ENCODE data around the gene PF4V1. TPM values are rescaled to one million over a fixed set of nuclear protein-coding genes. Genes with fewer than 3 reads are reported as not detected.

The PF4V1 gene
- total RNA-seq, 1 experiment from 2014 or later: not detected

- no peaks in the 10 kb centered on the region for H3K27me3 Mint-ChIP-seq (ENCODE audit: unreplicated experiment)
- CTCF ChIA-PET: interaction anchor here (0.6 to 1.0 kb wide), 4 partner anchors 9 to 168 kb away, joined by 3 read pairs; no protein-coding TSS in a partner anchor
- no peak overlapping the region for H3K4me3 Mint-ChIP-seq (ENCODE audit: low read depth, unreplicated experiment)
- H3K36me3 Mint-ChIP-seq (ENCODE audit: insufficient read depth, unreplicated experiment): no peaks in the 10 kb centered on the region
- DNase-seq: no peak
- no peak overlapping the region for H3K27ac Mint-ChIP-seq (ENCODE audit: unreplicated experiment)
- no peaks in the 10 kb centered on the region for H3K4me1 Mint-ChIP-seq (ENCODE audit: low read depth, unreplicated experiment)
- intact Hi-C loops (cut with micrococcal nuclease; ENCODE audit: unreplicated experiment): no loop called here
- no TSS peak for BruUV-seq (replicated peaks)
- TF ChIP-seq CTCF (IDR thresholded peaks at IDR 0.05; ENCODE audit: unreplicated experiment): no peak
- H3K9me3 Mint-ChIP-seq (ENCODE audit: low read depth, unreplicated experiment): no peaks in the 10 kb centered on the region
Observed at GRCh38 chr4:73855406-73855805, 2.3 kb downstream of the PF4V1 start.

- BruUV-seq (replicated peaks): no TSS peak
- CTCF ChIA-PET: interaction anchor here (0.7 to 1.0 kb wide), 2 partner anchors 8 to 434 kb away, joined by 3 to 5 read pairs; no protein-coding TSS in a partner anchor
- no peaks in the 10 kb centered on the region for H3K27me3 Mint-ChIP-seq (ENCODE audit: unreplicated experiment)
- intact Hi-C loops (cut with micrococcal nuclease; ENCODE audit: unreplicated experiment): no loop called here
- no peak for TF ChIP-seq CTCF (IDR thresholded peaks at IDR 0.05; ENCODE audit: unreplicated experiment)
- no peaks in the 10 kb centered on the region for H3K4me1 Mint-ChIP-seq (ENCODE audit: low read depth, unreplicated experiment)
- DNase-seq: no peak
- H3K27ac Mint-ChIP-seq (ENCODE audit: unreplicated experiment): no peak overlapping the region
- no peaks in the 10 kb centered on the region for H3K9me3 Mint-ChIP-seq (ENCODE audit: low read depth, unreplicated experiment)
- no peak overlapping the region for H3K4me3 Mint-ChIP-seq (ENCODE audit: low read depth, unreplicated experiment)
- no peaks in the 10 kb centered on the region for H3K36me3 Mint-ChIP-seq (ENCODE audit: insufficient read depth, unreplicated experiment)
Observed at GRCh38 chr4:73856518-73856917, 3.4 kb downstream of the PF4V1 start.

- Mint-ChIP-seq H3K36me3 (ENCODE audit: insufficient read depth, unreplicated experiment) (no peaks in the 10 kb centered on the region), H3K4me3 (ENCODE audit: low read depth, unreplicated experiment) (no peak overlapping the region), H3K4me1 (ENCODE audit: low read depth, unreplicated experiment) (no peaks in the 10 kb centered on the region), H3K27me3 (ENCODE audit: unreplicated experiment) (no peaks in the 10 kb centered on the region), H3K9me3 (ENCODE audit: low read depth, unreplicated experiment) (no peaks in the 10 kb centered on the region), H3K27ac (ENCODE audit: unreplicated experiment) (no peak overlapping the region)
- CTCF ChIA-PET: interaction anchor here (1.2 kb wide), 1 partner anchor 132 kb away, joined by 3 read pairs; no protein-coding TSS in a partner anchor
- no peak for TF ChIP-seq CTCF (IDR thresholded peaks at IDR 0.05; ENCODE audit: unreplicated experiment)
- intact Hi-C loops (cut with micrococcal nuclease; ENCODE audit: unreplicated experiment): loop anchor here (10.0 kb wide), 1 partner anchor 275 kb away; no protein-coding TSS in a partner anchor
- BruUV-seq (replicated peaks): no TSS peak
- no peak for DNase-seq
Observed at GRCh38 chr4:73859614-73860088, 6.6 kb downstream of the PF4V1 start.

- Mint-ChIP-seq H3K27me3 (ENCODE audit: unreplicated experiment) (no peaks in the 10 kb centered on the region), H3K27ac (ENCODE audit: unreplicated experiment) (no peak overlapping the region), H3K9me3 (ENCODE audit: low read depth, unreplicated experiment) (no peaks in the 10 kb centered on the region), H3K36me3 (ENCODE audit: insufficient read depth, unreplicated experiment) (no peaks in the 10 kb centered on the region), H3K4me1 (ENCODE audit: low read depth, unreplicated experiment) (no peaks in the 10 kb centered on the region), H3K4me3 (ENCODE audit: low read depth, unreplicated experiment) (no peak overlapping the region)
- BruUV-seq (replicated peaks): no TSS peak
- TF ChIP-seq CTCF (IDR thresholded peaks at IDR 0.05; ENCODE audit: unreplicated experiment): no peak
- CTCF ChIA-PET: interaction anchor here (1.2 kb wide), 1 partner anchor 132 kb away, joined by 3 read pairs; no protein-coding TSS in a partner anchor
- intact Hi-C loops (cut with micrococcal nuclease; ENCODE audit: unreplicated experiment): loop anchor here (10.0 kb wide), 1 partner anchor 275 kb away; no protein-coding TSS in a partner anchor
- DNase-seq: no peak
Observed at GRCh38 chr4:73860181-73860580, 7.1 kb downstream of the PF4V1 start.
